ENCODE data around the gene TRAF6. TPM values are rescaled to one million over a fixed set of nuclear protein-coding genes. Genes with fewer than 3 reads are reported as not detected.

The TRAF6 gene
- polyA plus RNA-seq, 1 experiment = 6.2 TPM

DNA sequence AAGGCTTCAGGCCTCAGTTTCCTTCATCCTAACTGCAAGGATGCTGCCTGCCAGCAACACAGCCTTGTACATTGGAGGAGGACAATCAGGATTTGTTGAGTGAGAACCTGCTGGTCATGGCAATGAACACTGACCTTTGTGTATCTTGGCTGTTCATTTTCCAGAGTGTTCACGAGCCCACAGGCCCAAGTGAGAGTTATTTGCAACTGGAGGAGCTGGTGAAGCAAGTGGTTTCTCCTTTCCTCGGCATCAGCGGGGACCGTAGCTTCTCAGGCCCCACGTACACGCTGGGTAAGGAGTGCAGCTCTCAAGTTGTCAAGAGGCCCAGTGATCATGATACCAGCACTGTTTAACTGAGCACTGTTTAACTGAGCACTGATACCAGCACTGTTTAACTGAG, 59.0 kb downstream of the TRAF6 start:
- Histone ChIP-seq H3K27me3 (ENCODE audit: control insufficient read depth, insufficient read depth, low read length) (no peaks in the 10 kb centered on the region), H3K36me3 (ENCODE audit: control insufficient read depth, insufficient read depth, low read length) (peaks cover 6% of the 10 kb centered on the region), H3K4me3 (ENCODE audit: low read depth, low read length) (no peak overlapping the region)
- CTCF ChIA-PET = no interaction called here
- POLR2A ChIA-PET = no interaction called here
- TF ChIP-seq, protein P1, sequence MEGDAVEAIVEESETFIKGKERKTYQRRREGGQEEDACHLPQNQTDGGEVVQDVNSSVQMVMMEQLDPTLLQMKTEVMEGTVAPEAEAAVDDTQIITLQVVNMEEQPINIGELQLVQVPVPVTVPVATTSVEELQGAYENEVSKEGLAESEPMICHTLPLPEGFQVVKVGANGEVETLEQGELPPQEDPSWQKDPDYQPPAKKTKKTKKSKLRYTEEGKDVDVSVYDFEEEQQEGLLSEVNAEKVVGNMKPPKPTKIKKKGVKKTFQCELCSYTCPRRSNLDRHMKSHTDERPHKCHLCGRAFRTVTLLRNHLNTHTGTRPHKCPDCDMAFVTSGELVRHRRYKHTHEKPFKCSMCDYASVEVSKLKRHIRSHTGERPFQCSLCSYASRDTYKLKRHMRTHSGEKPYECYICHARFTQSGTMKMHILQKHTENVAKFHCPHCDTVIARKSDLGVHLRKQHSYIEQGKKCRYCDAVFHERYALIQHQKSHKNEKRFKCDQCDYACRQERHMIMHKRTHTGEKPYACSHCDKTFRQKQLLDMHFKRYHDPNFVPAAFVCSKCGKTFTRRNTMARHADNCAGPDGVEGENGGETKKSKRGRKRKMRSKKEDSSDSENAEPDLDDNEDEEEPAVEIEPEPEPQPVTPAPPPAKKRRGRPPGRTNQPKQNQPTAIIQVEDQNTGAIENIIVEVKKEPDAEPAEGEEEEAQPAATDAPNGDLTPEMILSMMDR (IDR thresholded peaks at IDR 0.05; ENCODE audit: insufficient read depth, low read depth, low read length) = no peak
- DNase-seq (ENCODE audit: low read depth) = no peak

DNA sequence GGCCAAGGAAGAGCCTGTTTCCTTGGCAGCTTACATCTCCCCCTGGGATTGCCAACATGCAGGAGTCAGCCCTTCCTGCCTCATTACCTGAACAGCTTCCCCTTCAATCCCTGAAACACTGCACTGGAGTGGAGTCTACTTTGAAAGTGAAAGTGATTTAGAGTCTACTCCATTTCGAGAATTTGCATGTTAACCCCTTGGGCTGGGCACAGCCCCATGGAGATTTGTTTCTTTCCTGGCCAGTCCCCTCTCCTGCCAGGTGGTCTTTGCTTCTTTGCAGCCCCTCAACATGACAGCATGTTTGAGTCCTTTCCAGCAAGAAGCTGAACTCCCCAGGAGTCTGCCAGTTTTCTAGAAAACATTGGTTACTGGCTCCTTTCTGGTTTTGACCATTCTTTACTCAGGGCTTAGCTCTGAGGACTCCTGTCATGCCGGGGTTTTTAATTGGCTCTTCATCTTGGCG, 59.9 kb downstream of the TRAF6 start:
- ChIA-PET CTCF (interaction anchor here (0.6 to 2.2 kb wide), 4 partner anchors 18 to 158 kb away, joined by 3 to 9 read pairs (median 5); no protein-coding TSS in a partner anchor), POLR2A (interaction anchor here (0.6 kb wide), 1 partner anchor 15 kb away, joined by 3 read pairs; no protein-coding TSS in a partner anchor)
- Histone ChIP-seq H3K27me3 (ENCODE audit: control insufficient read depth, insufficient read depth, low read length) (no peaks in the 10 kb centered on the region), H3K4me3 (ENCODE audit: low read depth, low read length) (no peak overlapping the region), H3K36me3 (ENCODE audit: control insufficient read depth, insufficient read depth, low read length) (peaks cover 6% of the 10 kb centered on the region)
- TF ChIP-seq, protein P1 (IDR thresholded peaks at IDR 0.05; ENCODE audit: insufficient read depth, low read depth, low read length) = no peak
- DNase-seq (ENCODE audit: low read depth) = no peak

DNA sequence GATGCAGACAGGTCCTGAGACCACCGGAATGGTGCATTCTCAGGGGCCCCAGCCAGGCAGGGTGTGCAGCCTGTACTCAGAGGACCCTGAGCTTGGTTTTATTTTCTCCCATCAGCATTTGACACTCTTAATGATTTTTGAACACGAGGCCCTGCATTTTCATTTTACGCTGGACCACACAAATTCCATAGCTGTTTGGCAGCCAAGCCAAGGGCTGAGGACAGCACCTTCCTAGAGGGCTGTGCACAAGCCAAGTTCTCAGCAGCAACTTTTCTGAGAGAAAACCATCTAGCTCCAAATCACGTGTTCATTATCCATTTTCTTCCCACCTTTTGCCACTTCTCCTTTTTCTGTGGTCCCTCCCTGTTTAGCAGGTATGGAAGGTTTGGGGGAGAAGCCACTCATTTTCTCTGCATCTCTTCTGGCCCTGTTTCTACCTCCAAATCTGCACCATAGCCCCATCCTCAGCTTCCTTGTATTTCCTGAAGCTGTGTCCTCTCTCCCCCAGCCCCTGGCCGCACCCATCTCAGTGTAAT, 60.4 kb downstream of the TRAF6 start:
- ChIA-PET POLR2A (interaction anchor here (0.6 kb wide), 1 partner anchor 15 kb away, joined by 3 read pairs; no protein-coding TSS in a partner anchor), CTCF (interaction anchor here (0.6 to 2.2 kb wide), 5 partner anchors 16 to 157 kb away, joined by 3 to 9 read pairs (median 5); no protein-coding TSS in a partner anchor)
- TF ChIP-seq, protein P1 (IDR thresholded peaks at IDR 0.05; ENCODE audit: insufficient read depth, low read depth, low read length) = no peak
- H3K4me3 ChIP-seq (ENCODE audit: low read depth, low read length) = no peak overlapping the region
- H3K36me3 ChIP-seq (ENCODE audit: control insufficient read depth, insufficient read depth, low read length) = peaks cover 4% of the 10 kb centered on the region
- H3K27me3 ChIP-seq (ENCODE audit: control insufficient read depth, insufficient read depth, low read length) = no peaks in the 10 kb centered on the region
- no peak for DNase-seq (ENCODE audit: low read depth)

DNA sequence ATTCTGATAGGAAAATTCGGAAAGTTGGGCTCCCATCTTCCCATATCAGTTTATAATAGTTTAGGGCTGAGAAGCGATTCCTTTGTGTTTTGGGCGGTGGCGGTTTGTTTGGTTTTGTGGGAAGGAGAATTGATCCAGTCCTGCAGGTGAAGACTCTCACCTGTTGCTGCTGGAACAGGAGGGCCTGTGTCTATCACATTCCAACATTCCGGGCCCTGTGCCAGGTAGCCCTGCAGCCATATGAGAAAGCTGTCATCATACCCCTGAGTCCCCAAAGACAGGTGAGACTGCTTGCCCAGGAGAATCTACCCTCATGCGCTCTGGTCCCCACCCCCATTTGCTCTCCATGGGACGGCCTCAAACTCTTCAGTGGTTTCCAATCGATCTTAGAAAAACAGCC, 62.1 kb downstream of the TRAF6 start:
- Histone ChIP-seq H3K36me3 (ENCODE audit: control insufficient read depth, insufficient read depth, low read length) (peaks cover 4% of the 10 kb centered on the region), H3K27me3 (ENCODE audit: control insufficient read depth, insufficient read depth, low read length) (no peaks in the 10 kb centered on the region), H3K4me3 (ENCODE audit: low read depth, low read length) (no peak overlapping the region)
- TF ChIP-seq, protein P1 (IDR thresholded peaks at IDR 0.05; ENCODE audit: insufficient read depth, low read depth, low read length) = no peak
- no peak for DNase-seq (ENCODE audit: low read depth)
- ChIA-PET CTCF (interaction anchor here (2.2 kb wide), 1 partner anchor 156 kb away, joined by 9 read pairs; no protein-coding TSS in a partner anchor), POLR2A (no interaction called here)

DNA sequence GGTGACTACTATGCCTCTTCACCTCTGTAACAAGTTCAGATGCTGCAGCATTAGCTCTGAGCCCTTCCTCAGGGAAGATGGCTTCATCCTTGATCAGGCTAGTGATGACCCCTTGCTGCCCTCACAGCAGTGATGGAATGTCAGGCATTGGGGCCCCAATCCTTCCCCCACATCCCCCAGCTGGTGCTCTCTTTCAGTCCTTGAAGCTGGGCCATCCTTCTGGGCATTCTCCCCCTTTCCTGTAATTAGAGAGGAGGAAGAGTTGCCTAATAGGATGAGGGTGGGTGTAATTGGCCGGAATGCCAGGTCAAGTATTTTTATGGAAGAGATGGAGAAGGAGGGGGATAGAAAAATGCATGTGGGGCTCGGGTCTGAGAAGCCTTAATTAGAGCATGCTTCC, 62.6 kb downstream of the TRAF6 start:
- CTCF ChIA-PET = no interaction called here
- H3K27me3 ChIP-seq (ENCODE audit: control insufficient read depth, insufficient read depth, low read length) = no peaks in the 10 kb centered on the region
- peak; percentile 29 for DNase-seq (ENCODE audit: low read depth)
- TF ChIP-seq, protein P1 (IDR thresholded peaks at IDR 0.05; ENCODE audit: insufficient read depth, low read depth, low read length) = no peak
- POLR2A ChIA-PET = interaction anchor here (1.0 kb wide), 1 partner anchor 40 kb away, joined by 7 read pairs; no protein-coding TSS in a partner anchor
- H3K4me3 ChIP-seq (ENCODE audit: low read depth, low read length) = no peak overlapping the region
- H3K36me3 ChIP-seq (ENCODE audit: control insufficient read depth, insufficient read depth, low read length) = peaks cover 4% of the 10 kb centered on the region

All from BJ (cell line).